ENCODE data around the gene FDX2.

DNA sequence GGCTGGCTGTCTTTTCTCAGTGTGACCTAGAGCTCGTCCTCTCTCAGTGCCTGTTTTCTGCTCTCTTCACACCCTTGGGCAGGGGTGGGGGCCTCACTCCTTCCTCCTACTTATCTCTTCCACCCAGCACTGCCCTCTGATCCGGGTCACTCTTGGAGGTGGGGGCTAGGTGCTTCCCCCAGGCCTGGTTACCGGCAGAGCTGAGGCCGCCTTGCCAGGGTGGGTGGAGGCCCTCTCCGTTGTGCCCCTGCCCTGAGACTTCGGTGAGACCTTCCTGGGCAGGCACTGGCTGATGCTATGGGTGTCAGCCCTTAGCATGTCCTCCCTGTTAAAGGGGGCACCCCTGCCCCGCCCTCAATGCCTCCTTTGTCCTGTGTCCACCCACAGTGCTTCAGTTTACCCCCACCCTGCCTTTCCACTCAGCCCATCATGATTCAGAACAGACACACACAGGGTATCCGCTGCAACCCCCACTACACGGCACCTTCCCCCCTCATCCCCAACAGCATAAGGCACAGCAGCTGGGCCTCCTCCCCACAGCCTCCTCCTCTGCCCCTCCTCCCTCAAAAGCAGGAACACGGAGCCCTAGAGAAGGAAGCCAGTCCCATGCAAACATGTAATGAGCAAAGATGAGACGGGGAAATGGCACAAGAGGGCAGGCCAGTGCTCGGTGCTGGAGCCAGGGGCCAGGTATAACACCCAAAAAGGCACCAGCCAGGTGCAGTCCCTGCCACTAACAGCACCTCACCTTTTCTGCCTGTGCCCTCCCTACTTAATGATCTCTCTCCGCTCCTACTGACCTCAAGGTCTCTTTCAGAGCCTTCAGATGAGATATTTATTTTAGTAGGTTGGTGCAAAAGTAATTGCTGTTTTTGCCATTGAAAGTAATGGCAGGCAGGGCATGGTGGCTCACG lies 16.0 kb downstream of the FDX2 start:
- no peak for TF ChIP-seq CTCF (conservative IDR thresholded peaks at IDR 0.05)
- TF ChIP-seq ZFX (IDR thresholded peaks at IDR 0.05), result no peak

Data from C4-2B (cell line).